Renal pelvis (tissue), 4 donors: ENCODE data around the gene CYP1A2. TPM values are rescaled to one million over a fixed set of nuclear protein-coding genes. Genes with fewer than 3 reads are reported as not detected.
"Not testable (repeated sequence)": the region's sequence is repeated elsewhere in the genome, so short reads cannot be mapped to it uniquely, and the experiment has no call there.

Source experiments
- DNase-seq: peaks from one replicate; pipeline ENCODE4 v3.0.0-alpha.2; 2013
- polyA plus RNA-seq, 3 donors: library from polyadenylated mRNA; unstranded; fragments of 120-200 nt; gene quantifications; one replicate each; pipeline ENCODE4 v1.2.1, GENCODE V29; 2013; ENCODE audit not compliant: insufficient read length in 3 of 3

Gene CYP1A2
- polyA plus RNA-seq, 3 donors = 0.09 to 0.21 (median 0.16) TPM

DNA sequence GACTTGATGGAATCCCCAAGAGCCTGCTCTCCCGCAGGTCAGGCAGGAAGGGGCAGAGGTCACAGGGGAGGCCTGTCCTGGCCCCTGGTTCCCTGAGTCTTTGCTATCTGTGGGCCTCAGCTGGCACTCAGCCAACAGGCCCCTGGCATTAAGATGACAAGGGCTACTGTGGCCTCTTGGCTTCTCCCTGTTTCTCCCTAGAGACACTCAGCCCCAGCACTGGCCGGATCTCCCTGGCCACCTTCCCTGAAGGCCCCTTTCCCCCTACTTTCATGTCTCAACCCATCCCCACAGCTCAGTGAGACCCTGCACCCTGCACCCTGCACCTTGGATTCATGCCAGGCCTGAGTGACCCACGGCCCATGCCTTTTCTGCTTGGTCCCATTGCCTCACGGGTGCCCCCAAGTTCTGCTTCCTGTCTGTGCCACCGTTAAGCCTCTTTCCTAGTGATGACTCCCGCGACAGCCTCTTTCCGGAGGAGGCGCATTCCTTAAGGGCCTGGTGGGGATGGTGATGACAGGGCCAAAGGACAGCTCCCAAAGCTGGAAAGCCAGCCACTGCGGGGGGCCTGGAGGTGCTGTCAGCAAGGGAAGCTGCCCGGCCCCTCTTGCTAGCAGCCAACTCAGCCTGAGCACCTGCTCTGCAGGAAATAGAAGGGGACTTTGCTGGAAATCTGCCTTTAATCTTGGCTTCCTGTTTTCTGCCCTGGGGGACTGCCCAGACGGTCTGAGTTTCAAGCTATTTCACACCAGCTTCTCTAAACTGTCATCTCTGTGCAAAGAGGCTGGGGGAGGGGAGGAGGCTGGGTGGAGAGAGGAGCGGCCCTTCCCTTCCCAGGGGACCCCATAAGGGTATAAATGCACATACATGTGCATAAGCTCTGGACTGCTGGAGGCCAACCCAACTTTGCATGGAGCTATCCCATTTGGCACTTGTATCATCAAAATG lies 28.4 kb downstream of the CYP1A2 start:
- no peak for DNase-seq

DNA sequence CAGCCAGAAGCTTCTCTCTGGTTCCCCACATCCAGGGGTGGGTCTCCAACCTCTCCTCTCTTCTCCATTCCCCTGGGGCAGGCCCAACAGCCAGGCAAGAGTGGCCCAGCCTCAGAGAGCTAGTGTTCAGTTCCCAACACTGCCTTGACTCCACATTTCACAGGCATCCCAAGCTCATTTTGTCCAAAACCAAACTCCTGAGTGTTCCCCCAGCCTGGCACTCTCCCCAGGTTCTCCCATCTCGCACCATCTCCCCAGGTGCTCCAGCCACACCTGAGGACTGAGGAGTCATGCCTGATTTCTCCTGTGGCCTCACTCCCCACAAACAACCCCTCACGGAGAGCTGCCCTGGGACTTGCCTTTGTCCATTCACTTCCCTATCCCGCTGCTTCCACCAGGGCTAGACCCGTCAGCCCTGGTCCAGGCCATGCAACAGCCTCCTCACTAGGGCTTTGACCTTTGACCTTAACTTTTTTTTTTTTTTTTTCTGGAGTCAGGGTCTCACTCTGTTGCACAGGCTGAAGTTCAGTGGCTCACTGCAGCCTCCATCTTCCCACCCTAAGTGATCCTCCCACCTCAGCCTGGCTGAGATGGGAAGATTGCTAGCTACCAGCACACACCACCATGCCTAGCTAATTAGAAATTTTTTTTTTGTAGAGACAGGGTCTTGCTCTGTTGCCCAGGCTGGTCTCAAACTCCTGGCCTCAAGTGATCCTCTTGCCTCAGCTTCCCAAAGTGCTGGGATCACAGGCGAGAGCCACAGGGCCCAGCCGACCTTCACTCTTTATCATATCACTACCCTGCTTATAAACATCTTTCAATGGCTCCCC lies 29.3 kb downstream of the CYP1A2 start:
- no peak for DNase-seq

DNA sequence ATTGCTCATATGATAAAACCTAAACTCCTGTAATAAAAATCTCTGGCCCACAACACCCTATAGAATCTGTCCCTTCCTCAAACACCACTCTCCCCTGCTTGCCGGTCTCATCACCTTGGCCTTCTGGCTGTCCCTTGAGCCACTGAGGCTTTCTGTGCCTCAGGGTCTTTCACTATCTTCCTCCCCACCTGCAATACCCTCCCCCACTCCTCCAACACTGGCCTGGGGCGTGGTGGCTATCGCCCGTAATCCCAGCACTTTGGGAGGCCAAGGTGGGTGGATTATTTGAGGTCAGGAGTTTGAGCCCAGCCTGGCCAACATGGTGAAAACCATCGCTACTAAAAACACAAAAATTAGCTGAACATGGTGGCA lies 29.9 kb downstream of the CYP1A2 start:
- no peak for DNase-seq

DNA sequence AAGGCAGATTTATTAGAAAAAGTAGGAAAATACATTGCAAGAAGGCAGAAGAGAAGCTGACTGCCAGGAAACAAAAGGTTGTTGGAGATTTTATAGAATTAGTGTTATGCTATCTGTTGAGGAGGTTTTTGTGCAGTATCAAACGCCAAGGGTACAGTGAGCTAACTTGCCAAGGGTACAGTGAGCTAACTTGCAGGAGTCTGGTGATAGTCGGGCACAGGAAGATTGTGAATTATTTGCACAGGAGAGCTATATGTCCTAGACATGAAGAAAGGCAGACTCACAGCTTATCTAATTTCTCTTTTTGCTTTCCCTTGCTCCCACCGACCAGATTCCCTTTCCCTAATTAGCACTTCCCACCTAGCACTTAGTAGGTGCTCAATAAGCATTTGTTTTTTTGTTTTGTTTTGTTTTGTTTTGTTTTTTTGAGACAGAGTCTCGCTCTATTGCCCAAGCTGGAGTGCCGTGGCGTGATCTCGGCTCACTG lies 30.6 kb downstream of the CYP1A2 start:
- no peak for DNase-seq

DNA sequence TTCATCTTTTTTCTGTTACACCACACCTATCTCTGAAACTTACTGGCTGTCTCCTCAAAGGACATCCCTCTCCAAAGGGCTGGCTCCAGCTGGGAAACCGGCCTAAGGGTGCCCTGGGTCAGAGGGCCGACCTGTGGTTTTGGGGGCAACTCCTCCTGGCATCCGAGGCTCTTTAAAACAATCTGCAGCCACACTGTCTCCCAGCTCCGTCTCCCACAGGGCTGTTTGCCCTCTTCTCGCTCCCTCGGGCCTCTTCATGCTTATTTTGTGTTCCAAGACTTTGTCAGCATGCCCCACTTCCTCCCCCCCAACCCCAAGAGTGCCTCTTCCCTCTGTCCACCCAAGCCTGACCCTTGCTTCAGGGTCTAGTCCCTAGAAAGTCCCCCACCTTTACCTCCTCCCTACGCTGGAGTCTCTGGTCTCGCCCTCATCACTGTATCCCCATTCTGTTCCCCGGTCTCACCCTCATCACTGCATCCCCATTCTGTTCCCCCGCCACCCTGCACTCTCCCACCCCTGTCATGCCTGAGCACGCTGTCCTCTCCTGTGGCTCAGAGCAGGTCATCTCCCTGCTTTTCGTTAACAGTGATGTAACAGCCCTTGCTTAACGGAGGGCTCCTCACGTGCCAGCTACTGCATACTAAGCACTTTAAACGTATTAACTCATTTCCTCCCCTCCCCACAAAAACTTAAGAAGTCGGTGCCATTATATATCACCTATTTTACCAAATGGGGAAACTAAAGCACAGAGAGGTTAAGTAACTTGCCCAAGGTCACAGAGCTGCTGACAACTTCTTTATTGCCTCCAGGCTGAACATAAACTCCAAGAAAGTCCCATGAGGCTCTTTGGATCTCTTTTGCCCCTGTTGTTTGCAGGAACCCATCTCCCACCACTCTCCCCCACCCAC lies 32.1 kb downstream of the CYP1A2 start:
- DNase-seq = no peak

DNA sequence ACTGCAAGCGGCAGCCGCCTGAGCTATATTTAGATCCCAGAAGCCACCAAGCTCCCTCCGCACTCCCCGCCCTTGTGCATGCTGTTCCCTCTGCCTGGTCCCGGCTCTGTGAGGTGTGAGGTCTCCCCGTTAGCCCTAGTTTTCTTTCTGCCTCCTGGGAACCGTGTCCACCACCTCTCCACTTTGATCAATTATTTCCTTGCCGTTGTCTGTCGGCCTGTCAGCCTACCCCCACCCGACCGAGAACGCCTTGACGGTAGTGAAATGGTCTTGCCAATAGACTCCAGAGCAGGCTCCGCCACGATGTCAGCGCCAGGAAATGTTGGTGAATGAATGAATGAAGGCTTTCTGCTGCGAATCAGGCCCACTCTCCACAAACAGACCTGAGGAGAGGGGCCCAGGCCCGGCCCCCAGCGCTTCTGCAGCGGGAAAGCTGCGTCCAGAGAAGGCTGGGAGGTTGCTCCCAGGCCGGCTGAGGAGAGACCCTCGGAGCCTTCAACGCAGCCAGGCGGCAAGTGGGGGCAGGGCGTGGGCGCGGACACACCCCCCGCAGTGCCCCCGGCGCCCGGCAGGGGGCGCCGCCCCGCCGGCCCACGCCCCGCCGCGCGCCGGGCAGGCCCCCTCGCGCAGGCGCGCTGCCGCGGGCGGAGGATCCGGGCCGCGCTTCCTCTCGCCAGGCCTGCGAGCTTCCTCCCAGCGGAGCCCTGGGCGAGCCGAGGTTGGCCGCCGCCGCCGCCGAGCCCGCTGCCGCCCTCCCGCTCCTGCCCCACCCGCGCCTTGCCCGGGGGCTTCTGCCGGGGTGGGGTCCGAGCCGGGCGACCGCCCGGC lies 33.0 kb downstream of the CYP1A2 start, which contains the start of gene CSK:
TSS of gene CSK (plus strand) at position 650 of the 828 bp plus-strand sequence. CDS start 16,218 bp downstream, outside the sequence.
- DNase-seq = peak; percentile 69

DNA sequence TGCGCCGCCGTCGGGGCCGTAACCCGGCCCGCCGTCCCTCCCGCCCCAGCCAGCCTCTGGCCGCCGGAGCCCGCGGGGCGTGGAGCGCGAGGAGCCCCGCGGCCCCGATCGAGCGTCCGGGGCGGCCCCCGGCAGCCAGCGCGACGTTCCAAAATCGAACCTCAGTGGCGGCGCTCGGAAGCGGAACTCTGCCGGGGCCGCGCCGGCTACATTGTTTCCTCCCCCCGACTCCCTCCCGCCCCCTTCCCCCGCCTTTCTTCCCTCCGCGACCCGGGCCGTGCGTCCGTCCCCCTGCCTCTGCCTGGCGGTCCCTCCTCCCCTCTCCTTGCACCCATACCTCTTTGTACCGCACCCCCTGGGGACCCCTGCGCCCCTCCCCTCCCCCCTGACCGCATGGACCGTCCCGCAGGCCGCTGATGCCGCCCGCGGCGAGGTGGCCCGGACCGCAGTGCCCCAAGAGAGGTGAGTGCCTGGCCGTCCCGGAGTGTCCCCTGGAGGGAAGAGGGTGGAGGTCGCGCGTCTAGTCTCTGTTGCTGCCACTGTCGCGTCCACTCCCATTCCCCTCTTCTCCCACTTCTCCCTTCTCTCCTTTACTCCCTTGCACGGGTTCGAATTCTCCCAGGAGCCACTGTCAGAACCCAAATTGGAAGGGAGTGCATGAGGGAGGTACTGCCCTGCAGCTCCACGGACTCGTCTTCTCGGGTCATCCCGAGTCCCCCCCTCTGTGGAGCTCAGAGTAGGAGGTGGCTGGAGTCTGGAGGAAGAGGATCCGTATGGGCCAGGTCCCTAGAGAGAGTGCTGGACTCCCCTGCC lies 33.8 kb downstream of the CYP1A2 start:
- DNase-seq = no peak

DNA sequence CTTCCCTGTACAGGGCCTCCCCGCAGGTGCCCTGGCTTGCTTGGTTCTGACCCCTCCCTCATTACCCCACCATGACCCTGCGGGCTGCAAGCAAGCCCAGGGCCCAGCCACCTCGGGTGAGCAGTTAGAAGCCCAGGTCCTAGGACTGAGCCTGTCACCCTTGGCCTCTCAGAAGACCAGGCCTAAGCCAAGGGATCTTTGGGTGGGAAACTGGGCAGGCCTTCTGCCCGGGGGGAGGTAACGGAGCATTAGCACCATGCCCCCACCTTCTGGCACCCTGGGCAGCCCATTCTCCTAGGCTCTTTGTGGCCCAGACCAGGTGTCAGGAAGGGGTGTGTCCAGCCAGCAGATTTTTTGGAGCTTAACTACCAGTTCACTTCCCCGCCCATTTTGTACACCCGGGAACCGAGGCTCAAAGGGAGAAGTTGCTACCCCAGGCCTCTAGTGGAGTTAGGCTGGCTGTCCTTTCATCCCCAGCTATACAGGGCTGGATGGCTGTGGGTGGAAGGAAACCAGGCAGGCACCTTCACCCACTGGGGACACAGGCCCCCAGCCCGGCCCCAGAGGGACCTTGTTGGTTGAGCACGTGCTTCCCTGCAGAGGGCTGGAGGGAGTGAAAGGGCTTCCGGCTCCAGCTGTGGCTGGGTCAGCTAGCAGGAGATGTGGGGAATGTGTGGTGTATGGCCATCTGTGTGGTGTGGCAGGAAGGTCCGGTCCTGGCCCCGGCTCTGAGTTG lies 34.6 kb downstream of the CYP1A2 start:
- DNase-seq = no peak

DNA sequence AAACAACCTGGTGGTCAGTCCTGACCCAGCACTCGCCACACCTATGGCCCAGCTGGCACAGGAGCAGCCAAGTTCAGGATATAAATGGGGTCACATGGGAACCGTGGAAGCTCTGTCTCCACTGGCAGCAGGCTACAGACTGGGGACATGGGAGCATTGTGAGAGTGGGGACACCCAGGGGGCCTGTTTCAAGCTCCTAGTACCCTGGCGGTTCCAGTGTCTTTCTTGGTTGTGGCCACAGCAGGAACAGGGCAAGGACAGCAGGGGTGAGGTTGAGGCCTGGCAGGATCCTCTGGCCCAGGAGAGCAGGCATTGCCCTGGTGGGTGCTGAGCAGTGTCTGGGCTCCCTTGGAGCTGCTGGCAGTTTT lies 35.1 kb downstream of the CYP1A2 start:
- no peak for DNase-seq

DNA sequence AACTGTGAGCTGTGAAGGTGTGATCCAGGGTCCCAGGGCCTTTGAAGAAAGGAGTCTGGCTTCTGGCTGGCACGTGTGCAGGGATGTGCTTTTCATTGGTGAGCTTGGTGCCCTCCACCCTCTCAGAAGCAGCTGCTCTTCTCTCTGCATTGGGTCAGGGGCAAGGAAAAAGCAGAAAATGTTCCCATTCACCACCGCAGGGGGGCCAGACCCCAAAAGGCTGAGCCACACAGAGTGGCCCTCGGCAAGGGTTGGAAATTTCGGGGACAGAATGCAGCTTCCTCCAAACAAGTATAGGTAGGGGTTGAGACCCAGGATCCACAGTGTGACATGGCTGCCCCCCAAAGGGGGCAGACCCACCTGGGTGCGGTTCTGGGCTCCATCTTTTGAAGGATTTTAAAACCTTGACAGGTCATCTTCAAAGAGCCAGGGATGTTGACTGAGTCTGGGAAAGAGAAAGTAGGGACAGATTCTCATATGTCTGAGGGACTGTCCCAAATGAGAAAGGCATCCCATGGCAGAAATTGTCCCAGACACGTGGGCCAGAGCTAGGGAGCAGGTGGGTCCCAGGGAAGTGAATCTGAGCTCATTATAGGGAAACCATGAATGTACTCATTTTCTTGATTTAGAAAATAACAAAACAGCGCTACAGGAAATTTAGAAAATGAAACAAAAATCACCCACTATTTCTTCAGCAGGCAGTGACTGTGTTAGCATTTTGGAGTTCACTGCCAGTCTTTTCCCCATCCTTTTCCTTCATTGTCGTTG lies 36.0 kb downstream of the CYP1A2 start:
- no peak for DNase-seq

DNA sequence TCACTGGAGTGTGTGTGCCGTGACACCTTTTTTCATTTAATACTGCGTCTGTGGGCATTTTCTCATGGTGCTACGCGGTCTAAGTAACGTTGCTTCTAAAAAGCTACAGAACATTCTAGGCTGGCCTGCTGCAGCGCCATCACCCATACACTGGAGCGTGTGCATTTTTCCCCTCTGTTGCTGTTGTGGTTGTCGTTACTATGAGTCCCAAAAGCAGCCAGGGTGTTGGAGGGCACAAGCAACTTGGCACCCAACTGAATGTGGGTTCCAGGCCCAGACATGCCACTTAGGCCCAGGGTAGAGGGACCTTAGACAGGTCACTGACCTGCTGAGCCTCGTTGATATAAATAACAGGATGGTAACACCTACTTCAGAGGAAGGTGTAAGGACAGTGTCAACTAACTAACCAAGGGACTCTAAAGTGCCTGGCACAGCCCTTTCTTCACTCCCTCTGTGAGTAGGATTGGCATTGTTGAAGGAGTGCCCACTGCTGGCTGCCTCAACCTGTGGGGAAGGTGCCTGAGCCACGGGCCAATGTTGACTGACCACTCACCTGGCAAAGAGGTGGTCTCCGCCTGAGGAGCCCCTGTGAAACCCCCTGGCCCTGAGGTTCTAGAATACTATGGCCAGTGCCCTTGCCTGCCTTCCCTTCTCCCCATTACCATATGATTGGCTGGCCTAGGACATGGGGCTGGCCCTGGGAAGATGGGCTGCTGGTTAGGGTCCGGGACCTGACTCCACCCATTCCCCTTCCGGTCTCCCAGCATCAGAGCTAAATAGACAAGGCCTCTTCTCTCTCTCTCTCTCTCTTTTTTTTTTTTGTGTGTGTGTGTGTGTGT lies 36.8 kb downstream of the CYP1A2 start:
- DNase-seq = no peak

DNA sequence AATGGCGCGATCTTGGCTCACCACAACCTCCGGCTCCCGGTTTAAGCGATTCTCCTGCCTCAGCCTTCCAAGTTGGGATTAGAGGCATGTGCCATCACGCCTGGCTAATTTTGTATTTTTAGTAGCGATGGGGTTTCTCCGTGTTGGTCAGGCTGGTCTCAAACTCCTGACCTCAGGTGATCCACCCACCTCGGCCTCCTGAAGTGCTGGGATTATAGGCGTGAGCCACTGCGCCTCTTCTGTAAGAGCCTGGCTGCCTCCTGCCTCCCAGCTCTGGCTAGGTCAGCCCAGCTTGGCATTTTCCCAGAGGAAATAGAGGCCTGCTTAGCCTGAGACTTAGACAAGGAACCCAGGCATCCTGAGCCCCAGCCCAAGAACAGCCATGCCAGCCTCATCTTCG lies 37.4 kb downstream of the CYP1A2 start:
- not testable (repeated sequence) for DNase-seq

DNA sequence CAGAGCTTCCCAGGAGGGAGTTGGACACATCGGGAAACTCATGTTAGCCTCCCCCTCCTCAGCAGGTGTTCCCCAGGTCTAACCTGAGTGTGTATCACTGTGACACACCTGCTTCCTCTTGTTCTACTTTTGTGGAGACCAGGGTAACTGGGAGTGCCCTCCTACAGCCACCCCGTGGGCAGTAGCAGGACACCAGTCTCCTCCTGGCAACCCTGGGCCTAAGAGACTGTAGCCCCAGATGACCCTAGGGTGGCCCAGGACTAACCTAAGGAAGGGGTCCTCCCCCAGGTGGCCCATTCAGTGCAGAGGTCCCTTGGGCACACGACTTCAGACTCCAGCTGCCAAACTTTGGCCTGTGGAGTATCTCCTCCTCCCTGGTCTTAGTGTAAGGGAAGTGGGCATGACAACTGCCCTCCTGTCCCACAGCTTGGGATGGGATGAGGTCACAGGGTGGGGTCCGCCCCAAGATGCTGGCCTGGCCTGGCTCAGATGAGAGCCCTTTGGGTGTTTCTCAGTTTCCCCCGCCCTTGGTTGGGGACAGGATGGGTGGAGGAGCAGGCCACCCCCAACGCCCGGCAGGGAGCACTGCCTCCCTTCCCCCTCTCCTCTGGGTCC lies 38.0 kb downstream of the CYP1A2 start:
- no peak for DNase-seq

DNA sequence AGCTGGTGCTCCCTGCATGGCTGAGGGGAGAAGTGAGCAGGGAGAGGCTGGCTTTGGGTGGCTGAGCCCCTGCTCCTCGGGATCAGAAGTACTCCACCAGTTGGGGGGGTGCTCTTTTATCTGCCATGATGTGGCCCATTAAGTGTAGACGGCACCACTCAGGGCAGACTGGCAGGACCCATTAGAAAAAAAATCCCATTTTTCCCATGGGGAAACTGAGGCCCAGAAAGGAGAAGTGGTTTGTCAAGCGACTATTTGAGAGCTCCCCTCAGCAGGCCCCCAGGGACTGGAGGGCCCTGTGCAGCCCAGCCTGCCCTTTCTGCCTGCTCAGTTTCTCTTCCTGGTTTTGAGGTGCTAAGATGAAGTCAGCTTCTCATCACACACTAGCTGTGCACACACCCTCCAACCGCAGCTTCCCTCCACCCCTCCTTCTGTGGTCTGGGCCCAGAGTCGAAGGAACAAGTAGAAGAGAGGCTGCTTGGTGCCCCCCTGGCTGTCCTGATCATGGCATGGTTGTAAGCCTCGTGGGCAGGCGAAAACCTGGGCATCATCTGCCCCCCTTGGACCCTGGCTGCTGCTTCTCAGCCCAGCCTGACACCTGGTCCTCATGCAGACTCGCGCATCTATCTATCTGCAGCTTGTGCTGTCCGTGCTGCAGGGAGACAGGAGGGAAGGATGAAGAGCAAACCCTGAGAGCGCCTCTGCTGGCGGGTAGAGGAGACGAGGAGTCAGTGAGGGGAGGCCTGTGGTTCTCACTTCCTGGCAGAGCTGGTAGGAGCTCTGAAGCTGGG lies 38.8 kb downstream of the CYP1A2 start:
- no peak for DNase-seq

DNA sequence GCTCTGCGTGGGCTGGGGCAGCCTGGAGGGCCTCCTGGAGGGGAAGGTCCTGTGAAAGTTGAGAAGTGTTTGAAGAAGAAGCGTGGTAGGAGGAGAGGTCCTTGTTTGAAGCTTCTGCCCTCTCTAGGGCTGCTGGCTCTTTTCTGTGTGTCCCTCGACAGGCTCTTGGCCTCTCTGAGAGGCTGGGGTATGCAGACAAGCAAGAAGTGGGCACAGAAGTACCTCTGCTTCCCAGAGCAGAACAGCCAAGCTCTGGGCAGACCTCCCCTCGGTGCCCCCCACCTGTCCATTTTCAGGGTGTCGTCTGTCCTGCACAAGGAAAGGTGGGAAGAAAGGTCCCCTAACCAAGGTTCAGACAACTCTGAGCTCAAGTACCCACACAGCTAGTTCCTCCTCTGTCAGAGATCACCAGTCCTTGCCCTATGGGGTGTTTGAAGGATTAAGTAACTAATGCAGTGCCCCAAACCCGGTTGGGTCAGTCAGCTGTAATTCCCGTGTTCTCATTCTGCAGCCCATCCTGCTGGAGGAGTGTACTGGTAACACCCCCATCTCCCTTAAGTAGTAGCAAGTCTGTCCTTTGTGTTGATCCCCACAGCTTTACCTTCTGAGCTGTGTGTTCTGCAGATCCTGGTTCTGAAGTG lies 39.5 kb downstream of the CYP1A2 start:
- DNase-seq = no peak
